Vagina (tissue), 2 donors: ENCODE measurements around the gene TGFB1.

Source experiments
- POLR2A ChIP-seq, 2 donors: fragments of 450-650 bp; IDR thresholded peaks; one replicate each; pipeline ENCODE4 v1.6.1; 2017; ENCODE audit warnings: antibody characterized with exemption in 2 of 2, mild to moderate bottlenecking in 2 of 2, moderate library complexity in 2 of 2
- TF ChIP-seq, protein P1 (sequence below), 3 experiments: fragments of 450-650 bp in 2 of 3; fragments of 200-600 bp in 1 of 3; sonication (generic) in 1 of 3; IDR thresholded peaks; one replicate each; pipeline ENCODE4 v1.5.1; 2017 to 2019; ENCODE audit warnings: antibody characterized with exemption in 3 of 3, mild to moderate bottlenecking in 2 of 3, moderate library complexity in 2 of 3

DNA sequence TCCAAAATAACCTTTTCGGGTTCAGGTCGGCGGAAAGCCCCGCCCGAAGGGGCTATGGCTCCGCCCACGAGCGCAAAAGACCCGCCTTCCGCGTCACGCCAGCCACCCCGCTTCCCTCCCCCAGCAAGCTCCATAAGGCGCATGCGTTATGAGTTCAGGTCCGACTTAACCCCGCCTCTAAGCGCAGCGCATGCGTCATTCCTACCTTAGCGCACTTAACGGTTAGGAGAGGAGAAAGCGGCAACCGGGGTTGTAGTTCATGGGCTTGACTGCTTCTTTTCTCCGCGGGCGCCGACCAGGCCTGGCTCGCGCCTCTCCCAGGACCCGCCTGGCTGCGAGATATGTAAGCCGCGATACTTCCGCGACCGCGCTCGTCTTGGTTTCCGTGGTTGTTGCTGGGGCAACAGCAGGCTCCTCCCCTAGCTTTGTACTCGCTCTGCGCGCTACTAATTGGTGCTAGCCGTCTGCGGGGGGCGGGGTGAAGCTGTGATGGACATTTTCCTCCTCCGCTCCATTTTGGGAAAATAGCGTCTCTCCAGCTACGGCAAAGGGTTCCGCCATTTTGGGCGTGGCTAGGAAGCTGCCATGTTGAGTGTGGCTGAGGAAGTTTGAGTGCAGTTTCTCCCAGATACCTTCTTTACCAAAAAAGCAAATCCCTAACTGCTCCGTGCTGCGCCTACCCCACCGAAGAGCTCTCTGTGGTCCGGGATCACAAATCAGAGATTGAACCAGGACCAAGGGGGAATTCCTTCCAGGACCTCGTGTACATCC lies 10.2 kb upstream of the TGFB1 start, which contains the start of gene B9D2:
- TF ChIP-seq POLR2A (IDR thresholded peaks at IDR 0.05): peak in 1 of 2 donors; percentile 33
- TF ChIP-seq, protein P1, sequence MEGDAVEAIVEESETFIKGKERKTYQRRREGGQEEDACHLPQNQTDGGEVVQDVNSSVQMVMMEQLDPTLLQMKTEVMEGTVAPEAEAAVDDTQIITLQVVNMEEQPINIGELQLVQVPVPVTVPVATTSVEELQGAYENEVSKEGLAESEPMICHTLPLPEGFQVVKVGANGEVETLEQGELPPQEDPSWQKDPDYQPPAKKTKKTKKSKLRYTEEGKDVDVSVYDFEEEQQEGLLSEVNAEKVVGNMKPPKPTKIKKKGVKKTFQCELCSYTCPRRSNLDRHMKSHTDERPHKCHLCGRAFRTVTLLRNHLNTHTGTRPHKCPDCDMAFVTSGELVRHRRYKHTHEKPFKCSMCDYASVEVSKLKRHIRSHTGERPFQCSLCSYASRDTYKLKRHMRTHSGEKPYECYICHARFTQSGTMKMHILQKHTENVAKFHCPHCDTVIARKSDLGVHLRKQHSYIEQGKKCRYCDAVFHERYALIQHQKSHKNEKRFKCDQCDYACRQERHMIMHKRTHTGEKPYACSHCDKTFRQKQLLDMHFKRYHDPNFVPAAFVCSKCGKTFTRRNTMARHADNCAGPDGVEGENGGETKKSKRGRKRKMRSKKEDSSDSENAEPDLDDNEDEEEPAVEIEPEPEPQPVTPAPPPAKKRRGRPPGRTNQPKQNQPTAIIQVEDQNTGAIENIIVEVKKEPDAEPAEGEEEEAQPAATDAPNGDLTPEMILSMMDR (IDR thresholded peaks at IDR 0.05): peak in 1 of 3 experiments; percentile 2
